Colonic mucosa (tissue), 4 donors: ENCODE measurements around the gene CERS6. TPM values are rescaled to one million over a fixed set of nuclear protein-coding genes. Genes with fewer than 3 reads are reported as not detected.

ENCODE experiments used
- DNase-seq: peaks from one replicate; pipeline ENCODE4 v3.0.0-alpha.2; 2020
- H3K27ac ChIP-seq: fragments of 200-600 bp; one replicate; pipeline ENCODE4 v1.8.0; 2021
- H3K27me3 ChIP-seq: fragments of 200-600 bp; one replicate; pipeline ENCODE4 v1.8.0; 2021
- H3K36me3 ChIP-seq: fragments of 200-600 bp; one replicate; pipeline ENCODE4 v1.8.0; 2021
- H3K4me1 ChIP-seq: fragments of 200-600 bp; one replicate; pipeline ENCODE4 v1.8.0; 2021; ENCODE audit warnings: mild to moderate bottlenecking
- H3K4me3 ChIP-seq: fragments of 200-600 bp; one replicate; pipeline ENCODE4 v1.8.0; 2021
- H3K9ac ChIP-seq, 2 donors: one replicate each; pipeline ENCODE4 v1.7.0; 2013; ENCODE audit warnings: control low read depth in 2 of 2, low read depth in 2 of 2, low read length in 2 of 2
- H3K9me3 ChIP-seq: fragments of 200-600 bp; one replicate; pipeline ENCODE4 v1.8.0; 2021
- intact Hi-C: fragments of 100-400 bp; cut with DNase I; formaldehyde crosslinking; loops from one replicate; pipeline ENCODE4 v1.14.1; 2022
- microRNA-seq: library from miRNA; unstranded; fragments of <30 nt; microRNA quantifications from one replicate; pipeline ENCODE4, GENCODE V29; 2019
- total RNA-seq, 2 donors: library from RNA; stranded (reverse); fragmentation: NEBNext Ultra II Directional in 1 of 2; extraction: Animal tissue kit (Norgen Biotek cat#: 25700) in 1 of 2; gene quantifications; one replicate each; pipeline ENCODE4 v1.2.1, GENCODE V29; 2021
- TF ChIP-seq, protein P1 (sequence below): fragments of 200-600 bp; IDR thresholded peaks from one replicate; pipeline ENCODE4 v1.8.0; 2022; ENCODE audit warnings: antibody characterized with exemption, mild to moderate bottlenecking
- donor health status: healthy.
- donor health status: DM: no; HTN: no; CAD: no.
- donor health status: DM: no; HTN: no; CAD: no.

The CERS6 gene
- total RNA-seq, 2 donors from 2014 or later, result 56.7 to 75.9 TPM

DNA sequence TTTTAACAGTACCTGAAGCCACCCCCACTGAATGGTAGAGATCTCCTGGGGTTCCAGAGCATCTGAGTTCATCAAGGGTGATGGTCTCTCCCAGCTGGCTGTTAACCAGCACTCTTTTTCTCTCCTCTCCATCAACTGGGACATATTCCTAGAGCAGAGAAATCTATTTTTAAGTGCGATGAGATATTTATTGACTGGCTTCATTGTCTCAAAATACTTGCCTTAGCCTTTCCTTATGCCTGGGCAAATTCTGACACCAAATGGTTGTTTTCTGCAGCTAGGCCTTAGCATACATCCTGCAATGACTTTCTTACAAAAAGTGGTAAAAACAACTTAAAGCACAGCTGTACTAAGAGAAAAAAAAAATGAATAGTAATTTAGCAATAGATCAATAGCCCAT, 365.9 kb downstream of the CERS6 start:
- H3K4me3 ChIP-seq, result no peak overlapping the region
- TF ChIP-seq, protein P1, sequence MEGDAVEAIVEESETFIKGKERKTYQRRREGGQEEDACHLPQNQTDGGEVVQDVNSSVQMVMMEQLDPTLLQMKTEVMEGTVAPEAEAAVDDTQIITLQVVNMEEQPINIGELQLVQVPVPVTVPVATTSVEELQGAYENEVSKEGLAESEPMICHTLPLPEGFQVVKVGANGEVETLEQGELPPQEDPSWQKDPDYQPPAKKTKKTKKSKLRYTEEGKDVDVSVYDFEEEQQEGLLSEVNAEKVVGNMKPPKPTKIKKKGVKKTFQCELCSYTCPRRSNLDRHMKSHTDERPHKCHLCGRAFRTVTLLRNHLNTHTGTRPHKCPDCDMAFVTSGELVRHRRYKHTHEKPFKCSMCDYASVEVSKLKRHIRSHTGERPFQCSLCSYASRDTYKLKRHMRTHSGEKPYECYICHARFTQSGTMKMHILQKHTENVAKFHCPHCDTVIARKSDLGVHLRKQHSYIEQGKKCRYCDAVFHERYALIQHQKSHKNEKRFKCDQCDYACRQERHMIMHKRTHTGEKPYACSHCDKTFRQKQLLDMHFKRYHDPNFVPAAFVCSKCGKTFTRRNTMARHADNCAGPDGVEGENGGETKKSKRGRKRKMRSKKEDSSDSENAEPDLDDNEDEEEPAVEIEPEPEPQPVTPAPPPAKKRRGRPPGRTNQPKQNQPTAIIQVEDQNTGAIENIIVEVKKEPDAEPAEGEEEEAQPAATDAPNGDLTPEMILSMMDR, result no peak
- no peak for DNase-seq
- no peaks in the 10 kb centered on the region for H3K9me3 ChIP-seq
- no peaks in the 10 kb centered on the region for H3K4me1 ChIP-seq
- no peaks in the 10 kb centered on the region for H3K27me3 ChIP-seq
- H3K27ac ChIP-seq, result no peak overlapping the region
- H3K9ac ChIP-seq, result no peak overlapping the region
- intact Hi-C loops, result loop anchor here (10.0 kb wide), 1 partner anchor 47 kb away; no protein-coding TSS in a partner anchor
- no peaks in the 10 kb centered on the region for H3K36me3 ChIP-seq

Small RNA genes lying within 50 kb of the gene (microRNA-seq; reads per million reads assigned to microRNA genes)
- not detected for gene MIR4774

Other genes with a start within 250 kb of the CERS6 start
- 10 to 100 TPM; 35.9 to 41.2 TPM for gene STK39, start 208.7 kb upstream of the CERS6 start, total RNA-seq